Dedifferentiated amniotic fluid mesenchymal stem cell (primary cell): ENCODE data around the gene HBA1.
"Not testable (repeated sequence)": the region's sequence is repeated elsewhere in the genome, so short reads cannot be mapped to it uniquely, and the experiment has no call there.

Experiments used
- DNase-seq: peaks from one replicate; pipeline ENCODE4 v3.0.0-alpha.2; 2016; ENCODE audit errors: extremely low spot score

The HBA1 gene

DNA sequence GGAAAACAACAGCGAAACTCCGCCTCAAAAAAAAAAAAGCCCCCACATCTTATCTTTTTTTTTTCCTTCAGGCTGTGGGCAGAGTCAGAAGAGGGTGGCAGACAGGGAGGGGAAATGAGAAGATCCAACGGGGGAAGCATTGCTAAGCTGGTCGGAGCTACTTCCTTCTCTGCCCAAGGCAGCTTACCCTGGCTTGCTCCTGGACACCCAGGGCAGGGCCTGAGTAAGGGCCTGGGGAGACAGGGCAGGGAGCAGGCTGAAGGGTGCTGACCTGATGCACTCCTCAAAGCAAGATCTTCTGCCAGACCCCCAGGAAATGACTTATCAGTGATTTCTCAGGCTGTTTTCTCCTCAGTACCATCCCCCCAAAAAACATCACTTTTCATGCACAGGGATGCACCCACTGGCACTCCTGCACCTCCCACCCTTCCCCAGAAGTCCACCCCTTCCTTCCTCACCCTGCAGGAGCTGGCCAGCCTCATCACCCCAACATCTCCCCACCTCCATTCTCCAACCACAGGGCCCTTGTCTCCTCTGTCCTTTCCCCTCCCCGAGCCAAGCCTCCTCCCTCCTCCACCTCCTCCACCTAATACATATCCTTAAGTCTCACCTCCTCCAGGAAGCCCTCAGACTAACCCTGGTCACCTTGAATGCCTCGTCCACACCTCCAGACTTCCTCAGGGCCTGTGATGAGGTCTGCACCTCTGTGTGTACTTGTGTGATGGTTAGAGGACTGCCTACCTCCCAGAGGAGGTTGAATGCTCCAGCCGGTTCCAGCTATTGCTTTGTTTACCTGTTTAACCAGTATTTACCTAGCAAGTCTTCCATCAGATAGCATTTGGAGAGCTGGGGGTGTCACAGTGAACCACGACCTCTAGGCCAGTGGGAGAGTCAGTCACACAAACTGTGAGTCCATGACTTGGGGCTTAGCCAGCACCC, 1.2 kb upstream of the HBA1 start:
- DNase-seq, result no peak

DNA sequence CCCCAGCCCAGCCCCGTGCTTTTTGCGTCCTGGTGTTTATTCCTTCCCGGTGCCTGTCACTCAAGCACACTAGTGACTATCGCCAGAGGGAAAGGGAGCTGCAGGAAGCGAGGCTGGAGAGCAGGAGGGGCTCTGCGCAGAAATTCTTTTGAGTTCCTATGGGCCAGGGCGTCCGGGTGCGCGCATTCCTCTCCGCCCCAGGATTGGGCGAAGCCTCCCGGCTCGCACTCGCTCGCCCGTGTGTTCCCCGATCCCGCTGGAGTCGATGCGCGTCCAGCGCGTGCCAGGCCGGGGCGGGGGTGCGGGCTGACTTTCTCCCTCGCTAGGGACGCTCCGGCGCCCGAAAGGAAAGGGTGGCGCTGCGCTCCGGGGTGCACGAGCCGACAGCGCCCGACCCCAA, 474 bp upstream of the HBA1 start:
- not testable (repeated sequence) for DNase-seq

DNA sequence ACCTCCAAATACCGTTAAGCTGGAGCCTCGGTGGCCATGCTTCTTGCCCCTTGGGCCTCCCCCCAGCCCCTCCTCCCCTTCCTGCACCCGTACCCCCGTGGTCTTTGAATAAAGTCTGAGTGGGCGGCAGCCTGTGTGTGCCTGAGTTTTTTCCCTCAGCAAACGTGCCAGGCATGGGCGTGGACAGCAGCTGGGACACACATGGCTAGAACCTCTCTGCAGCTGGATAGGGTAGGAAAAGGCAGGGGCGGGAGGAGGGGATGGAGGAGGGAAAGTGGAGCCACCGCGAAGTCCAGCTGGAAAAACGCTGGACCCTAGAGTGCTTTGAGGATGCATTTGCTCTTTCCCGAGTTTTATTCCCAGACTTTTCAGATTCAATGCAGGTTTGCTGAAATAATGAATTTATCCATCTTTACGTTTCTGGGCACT, 928 bp downstream of the HBA1 start:
- no peak for DNase-seq

DNA sequence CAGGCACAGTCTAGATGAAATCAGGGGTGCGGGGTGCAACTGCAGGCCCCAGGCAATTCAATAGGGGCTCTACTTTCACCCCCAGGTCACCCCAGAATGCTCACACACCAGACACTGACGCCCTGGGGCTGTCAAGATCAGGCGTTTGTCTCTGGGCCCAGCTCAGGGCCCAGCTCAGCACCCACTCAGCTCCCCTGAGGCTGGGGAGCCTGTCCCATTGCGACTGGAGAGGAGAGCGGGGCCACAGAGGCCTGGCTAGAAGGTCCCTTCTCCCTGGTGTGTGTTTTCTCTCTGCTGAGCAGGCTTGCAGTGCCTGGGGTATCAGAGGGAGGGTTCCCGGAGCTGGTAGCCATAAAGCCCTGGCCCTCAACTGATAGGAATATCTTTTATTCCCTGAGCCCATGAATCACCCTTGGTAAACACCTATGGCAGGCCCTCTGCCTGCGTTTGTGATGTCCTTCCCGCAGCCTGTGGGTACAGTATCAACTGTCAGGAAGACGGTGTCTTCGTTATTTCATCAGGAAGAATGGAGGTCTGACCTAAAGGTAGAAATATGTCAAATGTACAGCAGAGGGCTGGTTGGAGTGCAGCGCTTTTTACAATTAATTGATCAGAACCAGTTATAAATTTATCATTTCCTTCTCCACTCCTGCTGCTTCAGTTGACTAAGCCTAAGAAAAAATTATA, 1.6 kb downstream of the HBA1 start:
- no peak for DNase-seq

DNA sequence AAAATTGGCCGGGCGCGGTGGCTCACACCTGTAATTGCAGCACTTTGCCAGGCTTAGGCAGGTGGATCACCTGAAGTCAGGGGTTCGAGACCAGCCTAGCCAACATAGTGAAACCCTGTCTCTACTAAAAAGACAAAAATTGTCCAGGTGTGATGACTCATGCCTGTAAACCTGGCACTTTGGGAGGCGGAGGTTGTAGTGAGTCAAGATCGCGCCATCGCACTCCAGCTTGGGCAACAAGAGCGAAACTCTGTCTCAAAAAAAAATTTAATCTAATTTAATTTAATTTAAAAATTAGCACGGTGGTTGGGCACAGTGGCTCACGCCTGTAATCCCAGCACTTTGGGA, 2.2 kb downstream of the HBA1 start:
- no peak for DNase-seq

DNA sequence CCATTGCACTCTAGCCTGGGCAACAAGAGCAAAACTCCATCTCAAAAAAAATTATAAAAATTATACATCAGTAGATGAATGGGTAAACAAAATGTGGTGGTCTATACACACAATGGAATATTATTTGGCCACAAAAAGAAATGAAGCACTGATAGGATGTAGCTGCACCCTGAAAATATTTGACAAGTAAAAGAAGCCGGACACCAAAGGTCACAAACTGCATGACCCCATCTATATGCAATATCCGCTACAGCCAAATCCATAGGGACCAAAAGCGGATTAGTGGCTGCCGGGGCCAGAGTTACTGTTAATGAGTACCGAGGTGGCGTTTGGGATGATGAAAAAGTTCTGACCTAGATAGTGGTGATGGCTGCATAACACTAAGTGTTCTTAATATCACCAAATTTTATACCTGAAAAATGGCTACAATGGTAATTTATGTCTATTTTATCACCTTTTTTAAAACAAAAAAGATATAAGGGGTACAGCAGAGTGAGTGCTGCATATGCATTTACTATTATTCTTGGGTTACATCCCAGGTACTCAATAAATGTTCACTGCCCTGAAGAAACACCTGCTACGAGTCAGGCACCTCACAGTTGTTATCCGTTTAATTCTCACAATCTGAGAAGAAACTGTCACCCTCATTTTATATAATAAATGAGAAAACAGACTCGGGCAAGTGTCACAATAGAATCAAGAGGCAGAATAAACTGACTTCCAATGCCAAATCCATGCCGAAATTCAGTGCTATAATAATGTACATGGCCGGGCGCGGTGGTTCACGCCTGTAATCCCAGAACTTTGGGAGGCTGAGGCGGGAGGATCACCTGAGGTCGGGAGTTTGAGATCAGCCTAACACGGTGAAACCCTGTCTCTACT, 3.0 kb downstream of the HBA1 start:
- no peak for DNase-seq

DNA sequence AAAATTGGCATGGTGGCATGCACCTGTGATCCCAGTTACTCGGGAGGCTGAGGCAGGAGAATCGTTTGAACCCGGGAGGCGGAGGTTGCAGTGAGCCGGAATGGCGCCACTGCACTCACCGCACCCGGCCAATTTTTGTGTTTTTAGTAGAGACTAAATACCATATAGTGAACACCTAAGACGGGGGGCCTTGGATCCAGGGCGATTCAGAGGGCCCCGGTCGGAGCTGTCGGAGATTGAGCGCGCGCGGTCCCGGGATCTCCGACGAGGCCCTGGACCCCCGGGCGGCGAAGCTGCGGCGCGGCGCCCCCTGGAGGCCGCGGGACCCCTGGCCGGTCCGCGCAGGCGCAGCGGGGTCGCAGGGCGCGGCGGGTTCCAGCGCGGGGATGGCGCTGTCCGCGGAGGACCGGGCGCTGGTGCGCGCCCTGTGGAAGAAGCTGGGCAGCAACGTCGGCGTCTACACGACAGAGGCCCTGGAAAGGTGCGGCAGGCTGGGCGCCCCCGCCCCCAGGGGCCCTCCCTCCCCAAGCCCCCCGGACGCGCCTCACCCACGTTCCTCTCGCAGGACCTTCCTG, 3.7 kb downstream of the HBA1 start, which contains the start of gene HBQ1:
TSS of gene HBQ1 (plus strand) at position 359 of the 575 bp plus-strand sequence. CDS start at position 387, 28 bp downstream.
- DNase-seq, result no peak

DNA sequence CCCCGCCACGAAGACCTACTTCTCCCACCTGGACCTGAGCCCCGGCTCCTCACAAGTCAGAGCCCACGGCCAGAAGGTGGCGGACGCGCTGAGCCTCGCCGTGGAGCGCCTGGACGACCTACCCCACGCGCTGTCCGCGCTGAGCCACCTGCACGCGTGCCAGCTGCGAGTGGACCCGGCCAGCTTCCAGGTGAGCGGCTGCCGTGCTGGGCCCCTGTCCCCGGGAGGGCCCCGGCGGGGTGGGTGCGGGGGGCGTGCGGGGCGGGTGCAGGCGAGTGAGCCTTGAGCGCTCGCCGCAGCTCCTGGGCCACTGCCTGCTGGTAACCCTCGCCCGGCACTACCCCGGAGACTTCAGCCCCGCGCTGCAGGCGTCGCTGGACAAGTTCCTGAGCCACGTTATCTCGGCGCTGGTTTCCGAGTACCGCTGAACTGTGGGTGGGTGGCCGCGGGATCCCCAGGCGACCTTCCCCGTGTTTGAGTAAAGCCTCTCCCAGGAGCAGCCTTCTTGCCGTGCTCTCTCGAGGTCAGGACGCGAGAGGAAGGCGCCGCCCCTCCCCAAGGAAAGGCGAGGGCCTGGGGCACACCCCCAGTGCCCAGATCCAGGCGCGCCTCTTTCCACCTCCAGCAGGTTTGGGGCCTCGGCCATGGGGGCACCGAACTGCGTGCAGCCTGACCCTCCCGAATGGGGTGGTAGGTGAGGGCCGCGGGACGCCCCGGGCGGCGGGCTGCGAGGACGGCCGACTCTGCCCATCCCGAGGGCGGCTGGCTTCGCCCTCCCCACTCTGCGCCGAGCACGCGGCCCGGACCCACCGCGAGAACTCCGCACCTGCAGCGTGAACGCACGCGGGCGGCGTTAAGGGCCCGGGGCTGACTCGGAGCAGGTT, 4.4 kb downstream of the HBA1 start:
- DNase-seq, result peak; percentile 33

DNA sequence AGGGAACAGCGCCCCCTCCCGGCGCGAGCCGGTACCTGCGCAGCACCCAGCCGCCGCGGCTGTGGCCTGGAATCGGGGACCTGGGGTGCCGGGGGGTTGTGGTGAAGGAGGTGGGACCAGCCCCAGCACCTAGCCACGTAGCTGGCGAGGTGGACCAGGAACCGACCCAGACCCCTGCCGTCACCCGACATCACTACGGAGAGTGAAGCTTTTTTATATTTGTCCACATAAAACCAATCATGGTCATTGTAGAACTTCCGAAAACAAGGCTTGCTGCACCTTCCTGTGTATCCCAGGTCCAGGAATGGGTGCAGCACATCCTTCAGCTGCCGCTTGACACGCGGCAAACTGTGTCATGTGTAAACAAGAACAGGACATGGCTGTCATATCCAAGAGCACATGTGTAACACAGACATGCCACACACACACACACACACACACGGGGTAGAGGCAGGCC, 5.1 kb downstream of the HBA1 start:
- DNase-seq, result no peak

DNA sequence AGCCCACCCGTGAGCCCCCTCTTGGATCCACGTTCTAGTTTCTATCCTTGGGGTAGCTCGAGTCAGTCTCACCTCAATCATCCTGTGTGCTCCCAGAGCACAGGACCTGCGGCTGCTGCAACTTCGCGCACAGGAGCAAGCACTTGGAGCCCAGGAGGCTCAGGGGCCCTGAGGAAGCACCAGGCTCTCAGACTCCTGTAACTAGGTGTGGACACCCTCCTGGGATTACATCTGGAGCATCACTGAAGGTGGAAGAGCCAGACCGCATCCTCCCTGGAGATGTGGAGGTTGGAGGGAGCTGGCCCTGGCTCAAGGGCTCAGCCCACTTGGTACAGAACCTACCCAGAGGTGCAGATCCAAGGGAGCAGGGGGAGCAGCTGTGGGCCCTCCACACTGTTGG, 6.5 kb downstream of the HBA1 start:
- DNase-seq, result no peak

DNA sequence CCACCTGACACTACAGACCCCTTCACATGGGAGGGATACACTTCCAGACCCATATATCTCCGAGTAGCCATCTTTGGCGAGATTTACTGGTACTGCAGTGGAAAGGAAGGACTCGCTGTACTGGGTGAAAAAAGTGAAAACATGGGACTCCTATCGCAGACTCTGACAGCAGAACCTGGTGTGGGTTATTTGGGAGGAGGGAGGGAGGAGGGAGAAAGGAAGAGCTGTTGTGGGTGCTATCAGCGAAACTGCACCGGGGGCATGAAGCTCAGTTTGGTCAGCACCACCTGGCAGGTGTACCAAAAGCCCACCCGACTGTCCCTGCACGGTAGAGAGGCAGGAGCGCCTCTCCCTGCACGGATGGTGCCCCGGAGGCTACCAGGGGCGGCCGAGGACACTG, 8.7 kb downstream of the HBA1 start:
- no peak for DNase-seq

DNA sequence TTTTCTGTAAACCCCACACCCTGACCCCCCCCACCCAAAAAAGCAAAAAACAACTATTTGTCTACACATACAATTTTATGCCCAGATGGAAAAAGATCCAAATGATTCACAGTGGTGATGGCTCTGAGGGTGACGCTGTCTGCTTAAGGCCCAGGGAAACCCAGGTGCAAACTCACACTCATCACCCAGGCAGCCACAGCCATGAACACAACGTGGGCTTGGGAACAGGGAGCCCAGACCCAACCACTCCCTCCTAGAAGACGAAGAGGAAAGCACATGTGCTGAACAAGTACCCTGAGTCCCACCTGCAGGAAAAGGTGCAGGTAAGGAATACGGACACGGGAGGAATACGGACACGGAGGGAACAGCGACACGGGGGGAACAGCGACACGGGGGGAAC, 9.2 kb downstream of the HBA1 start:
- DNase-seq, result no peak

DNA sequence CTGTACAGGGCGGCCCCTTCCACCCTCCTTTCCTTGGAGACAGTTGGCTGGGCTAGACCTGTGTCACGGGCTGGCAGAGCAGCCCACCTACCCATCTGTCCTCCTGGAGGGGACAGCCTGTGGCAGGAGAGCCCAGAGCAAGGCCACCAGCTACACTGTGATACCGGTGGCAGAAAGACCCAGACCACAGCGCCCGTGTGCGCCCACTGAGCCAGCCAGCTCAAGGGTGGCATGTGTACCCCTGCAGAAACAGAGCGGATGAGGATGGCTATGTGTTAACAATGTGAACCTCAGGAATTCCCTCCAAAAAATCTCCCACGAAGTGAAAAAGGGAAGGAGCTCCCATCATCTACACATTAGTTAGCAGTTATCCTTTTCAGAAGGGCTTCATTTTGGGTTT, 10.8 kb downstream of the HBA1 start:
- no peak for DNase-seq

DNA sequence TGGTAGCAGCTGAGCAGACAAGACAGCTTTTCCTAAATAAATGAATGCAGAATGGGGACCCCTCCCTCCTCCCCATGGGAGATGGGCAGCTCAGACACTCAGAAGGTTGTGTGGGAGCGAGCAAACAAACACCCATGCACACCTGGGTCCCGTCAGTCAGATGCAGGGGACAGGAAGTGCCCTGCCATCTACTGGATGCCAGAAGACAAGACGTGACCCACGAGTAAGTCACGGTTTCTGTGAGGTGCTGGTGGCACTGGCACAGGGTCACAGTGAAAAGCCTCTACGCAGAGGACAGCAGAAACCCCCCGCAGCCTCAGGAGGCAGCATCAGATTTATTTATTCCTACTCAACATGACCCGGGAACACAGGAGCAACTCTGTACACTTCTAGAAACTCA, 12.2 kb downstream of the HBA1 start:
- no peak for DNase-seq

DNA sequence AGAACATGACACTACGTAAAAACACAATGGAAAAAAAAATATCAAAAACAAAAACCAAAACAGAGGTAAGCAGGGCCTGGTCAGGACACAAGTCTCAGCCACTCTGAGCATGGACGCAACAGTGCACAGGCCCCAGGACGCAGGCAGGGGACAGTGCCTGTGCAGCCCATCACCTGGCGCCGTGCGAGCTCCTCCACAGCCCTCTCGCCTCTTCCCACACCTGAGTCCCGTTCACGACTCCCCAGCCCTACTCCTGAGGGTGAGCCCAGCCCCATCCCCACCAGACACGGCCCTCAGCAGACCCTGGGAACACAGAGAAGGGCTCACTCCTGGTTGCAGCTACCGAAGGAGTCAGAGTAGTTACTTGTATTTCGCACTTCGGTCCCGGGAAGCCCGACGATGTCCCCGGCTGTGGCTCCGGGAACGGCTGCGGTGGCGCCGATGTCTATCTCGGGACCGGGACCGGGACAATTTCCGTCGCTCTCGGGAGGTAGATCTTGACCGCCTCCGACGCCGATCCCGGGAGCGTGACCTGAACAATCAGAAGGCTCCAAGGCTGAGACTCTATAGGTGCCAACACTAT, 13.2 kb downstream of the HBA1 start:
- no peak for DNase-seq

DNA sequence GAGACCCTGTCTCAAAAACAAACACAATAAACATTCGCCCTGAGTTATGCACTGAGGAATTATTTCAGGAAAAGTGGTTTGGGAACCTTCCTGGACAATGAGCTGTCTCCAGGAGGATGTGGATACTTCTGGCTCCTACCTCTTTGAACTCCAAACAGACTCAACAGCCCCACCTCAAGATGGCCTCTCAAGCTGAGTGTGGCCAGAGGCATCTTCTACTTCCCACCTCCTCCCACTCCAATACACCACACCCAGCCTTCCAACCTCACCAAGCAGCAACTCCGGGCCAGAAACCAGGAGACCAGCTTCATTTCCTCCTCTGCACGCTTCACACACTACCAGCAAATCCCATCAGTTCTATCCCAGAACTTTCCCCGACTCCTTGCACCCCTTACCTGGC, 15.4 kb downstream of the HBA1 start:
- DNase-seq, result no peak

DNA sequence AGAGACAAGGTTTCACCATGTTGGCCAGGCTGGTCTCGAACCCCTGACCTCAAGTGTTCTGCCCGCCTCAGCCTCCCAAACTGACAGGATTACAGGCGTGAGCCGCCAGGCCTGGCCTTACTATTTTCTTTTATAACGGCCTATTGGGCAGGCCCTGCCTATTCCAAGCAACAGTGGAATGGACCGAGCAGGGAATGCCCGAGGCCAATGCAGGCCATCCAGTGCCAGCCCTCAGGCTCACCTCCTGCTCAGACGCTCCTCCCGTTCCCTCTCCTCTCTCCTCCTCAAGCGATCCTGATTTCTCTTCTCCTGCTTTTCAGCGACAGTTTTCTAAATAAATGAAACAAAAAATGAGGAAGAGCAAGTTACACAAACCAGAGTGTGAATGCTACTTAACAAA, 16.2 kb downstream of the HBA1 start:
- no peak for DNase-seq

DNA sequence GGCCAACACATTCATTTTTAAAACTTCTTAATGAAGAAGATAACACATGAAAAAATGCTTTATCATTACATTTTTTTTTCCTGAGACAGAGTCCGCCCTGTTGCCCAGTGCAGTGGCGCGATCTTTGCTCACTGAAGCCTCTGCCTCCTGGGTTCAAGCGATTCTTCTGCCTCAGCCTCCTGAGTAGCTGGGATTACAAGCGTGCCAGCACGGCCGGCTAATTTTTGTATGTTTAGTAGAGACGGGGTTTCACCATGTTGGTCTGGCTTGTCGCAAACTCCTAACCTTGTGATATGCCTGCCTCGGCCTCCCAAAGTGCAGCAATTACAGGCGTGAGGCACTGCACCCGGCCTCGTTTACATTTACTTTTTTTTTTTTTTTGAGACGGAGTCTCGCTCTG, 17.0 kb downstream of the HBA1 start:
- no peak for DNase-seq

DNA sequence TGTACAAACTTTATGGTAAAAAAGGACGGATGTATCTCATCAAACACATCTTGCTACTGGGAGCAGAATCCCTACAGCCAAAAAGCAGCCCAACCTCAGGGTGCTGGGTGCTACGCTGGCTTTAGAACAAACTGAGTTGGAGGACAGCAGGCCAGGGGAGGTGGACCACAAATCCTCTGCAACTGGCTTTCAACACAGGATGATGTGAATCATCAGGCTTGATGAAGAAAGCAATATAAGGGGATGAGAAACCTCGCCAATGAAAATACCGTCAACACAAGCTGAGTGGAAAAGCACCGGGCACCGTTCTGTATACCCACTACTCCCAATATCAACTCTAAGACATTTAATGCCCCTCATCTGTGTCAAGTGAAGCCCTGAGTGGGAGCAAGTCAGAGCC, 18.0 kb downstream of the HBA1 start:
- DNase-seq, result no peak

DNA sequence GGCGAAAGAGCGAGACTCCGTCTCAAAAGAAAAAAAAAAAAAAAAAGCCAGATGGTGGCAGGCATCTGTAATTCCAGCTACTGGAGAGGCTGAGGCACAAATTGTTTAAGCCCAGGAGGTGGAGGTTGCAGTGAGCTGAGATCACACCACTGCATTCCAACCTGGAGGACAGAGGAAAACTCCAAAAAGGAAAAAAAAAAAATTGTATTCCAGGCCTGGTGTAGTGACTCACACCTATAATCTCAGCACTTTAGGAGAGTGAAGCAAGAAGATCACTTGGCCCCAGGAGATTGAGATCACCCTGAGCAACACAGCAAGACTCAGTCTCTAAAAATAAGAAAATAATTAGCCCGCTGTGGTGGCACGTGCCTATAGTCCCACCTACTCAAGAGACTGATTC, 23.9 kb downstream of the HBA1 start:
- DNase-seq, result no peak
